NCI-H526 treated with DMSO at 0.1 percent for 48 hours (cell line): ENCODE results near the gene KRTAP6-3.

Experiments
- DNase-seq: peaks from one replicate; lab custom pipeline; 2025; lab: John Stamatoyannopoulos, UW

KRTAP6-3 gene

GRCh38 chr21:30625449-30626165 lies 33.4 kb downstream of the KRTAP6-3 start:
- DNase-seq: no peak

- DNase-seq: no peak
Observed at GRCh38 chr21:30628109-30628508, 35.9 kb downstream of the KRTAP6-3 start.

GRCh38 chr21:30629200-30629599 lies 37.0 kb downstream of the KRTAP6-3 start:
- no peak for DNase-seq

GRCh38 chr21:30634906-30635305 lies 42.7 kb downstream of the KRTAP6-3 start, which contains the start of gene KRTAP20-2:
Gene KRTAP20-2, plus strand, starts transcription at chr21:30635206. Its CDS starts 58 bp downstream, at chr21:30635264.
- no peak for DNase-seq

GRCh38 chr21:30638686-30639085 lies 46.4 kb downstream of the KRTAP6-3 start:
- DNase-seq: no peak

GRCh38 chr21:30642564-30642963 lies 50.3 kb downstream of the KRTAP6-3 start, which contains the start of gene KRTAP20-3:
Gene KRTAP20-3, plus strand, starts transcription at chr21:30642864.
- no peak for DNase-seq
